ENCODE data around the gene CYP2W1. TPM values are rescaled to one million over a fixed set of nuclear protein-coding genes. Genes with fewer than 3 reads are reported as not detected.

Gene CYP2W1
- total RNA-seq, 1 experiment from 2014 or later, result not detected

DNA sequence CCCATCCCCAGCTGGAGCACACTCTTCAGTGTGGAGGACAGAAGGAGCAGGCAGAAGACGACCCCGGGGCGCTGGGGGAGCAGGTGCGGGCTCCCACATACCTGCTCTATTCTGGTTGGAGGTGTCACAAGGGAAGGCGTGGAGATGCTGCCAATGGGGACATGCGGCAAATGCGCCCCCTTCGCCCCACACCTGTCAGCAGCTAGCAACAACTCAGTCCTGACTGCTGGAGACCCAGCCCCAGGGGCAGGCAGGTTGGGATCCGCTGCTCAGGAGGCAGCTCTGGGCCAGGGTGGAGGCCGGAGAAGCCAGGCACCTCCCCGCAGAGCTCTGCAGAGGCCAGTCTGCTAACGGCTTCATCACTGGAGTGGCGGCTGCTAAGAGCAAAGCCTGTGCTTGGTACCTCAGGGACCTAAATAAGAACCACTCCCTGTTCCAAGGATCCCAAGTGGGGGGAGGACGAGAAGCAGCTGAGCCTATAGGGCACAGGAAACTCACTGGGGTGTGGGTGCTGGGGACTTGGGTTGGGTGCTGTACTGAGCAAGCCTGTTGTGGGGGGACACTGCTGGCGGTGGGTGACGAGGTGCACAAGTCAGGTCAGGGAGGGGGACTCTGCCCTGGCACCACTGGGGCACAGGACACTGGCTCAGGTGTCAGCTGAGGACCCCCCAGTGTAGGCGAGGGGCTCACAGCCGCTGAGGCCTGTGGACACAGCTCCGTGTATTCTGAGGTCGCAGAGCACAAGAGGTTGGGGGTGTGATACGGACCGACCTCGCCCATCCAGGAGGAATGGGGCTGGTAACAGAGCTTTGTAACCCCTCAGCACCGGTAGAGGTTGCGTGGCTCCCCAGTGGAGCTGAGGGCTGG, 42.1 kb downstream of the CYP2W1 start:
- Histone ChIP-seq H4K20me1 (ENCODE audit: insufficient read depth) (no peaks in the 10 kb centered on the region), H3K27ac (ENCODE audit: low read depth, low read length) (no peak overlapping the region), H3K4me1 (ENCODE audit: control insufficient read depth in 1 of 2, insufficient read depth in 2 of 2, low read length in 2 of 2) (peaks cover 10 to 26% of the 10 kb centered on the region in 2 experiments), H2AFZ (ENCODE audit: low read depth, low read length, poor library complexity, severe bottlenecking) (no peak overlapping the region), H3K9me2 (ENCODE audit: insufficient read depth) (no peaks in the 10 kb centered on the region), H3K27me3 (ENCODE audit: insufficient read depth, low read length) (no peaks in the 10 kb centered on the region), H3K4me2 (ENCODE audit: low read length) (no peak overlapping the region), H3K9ac (ENCODE audit: low read length) (no peak overlapping the region), H3K4me3 (replicated peaks in 1 of 2; ENCODE audit: low read depth in 1 of 2, low read length in 2 of 2) (no peak overlapping the region), H3K9me3 (ENCODE audit: control insufficient read depth in 1 of 2, insufficient read depth in 1 of 2, low read depth in 1 of 2, low read length in 2 of 2) (no peaks in the 10 kb centered on the region), H3K36me3 (ENCODE audit: control insufficient read depth in 1 of 2, insufficient read depth in 2 of 2, low read length in 2 of 2) (peaks cover 0 to 18% of the 10 kb centered on the region in 2 experiments; a peak in 2 of 4 replicates), H3K79me2 (ENCODE audit: insufficient read depth, low read length) (peaks cover 52% of the 10 kb centered on the region)
- TF ChIP-seq, protein P1, sequence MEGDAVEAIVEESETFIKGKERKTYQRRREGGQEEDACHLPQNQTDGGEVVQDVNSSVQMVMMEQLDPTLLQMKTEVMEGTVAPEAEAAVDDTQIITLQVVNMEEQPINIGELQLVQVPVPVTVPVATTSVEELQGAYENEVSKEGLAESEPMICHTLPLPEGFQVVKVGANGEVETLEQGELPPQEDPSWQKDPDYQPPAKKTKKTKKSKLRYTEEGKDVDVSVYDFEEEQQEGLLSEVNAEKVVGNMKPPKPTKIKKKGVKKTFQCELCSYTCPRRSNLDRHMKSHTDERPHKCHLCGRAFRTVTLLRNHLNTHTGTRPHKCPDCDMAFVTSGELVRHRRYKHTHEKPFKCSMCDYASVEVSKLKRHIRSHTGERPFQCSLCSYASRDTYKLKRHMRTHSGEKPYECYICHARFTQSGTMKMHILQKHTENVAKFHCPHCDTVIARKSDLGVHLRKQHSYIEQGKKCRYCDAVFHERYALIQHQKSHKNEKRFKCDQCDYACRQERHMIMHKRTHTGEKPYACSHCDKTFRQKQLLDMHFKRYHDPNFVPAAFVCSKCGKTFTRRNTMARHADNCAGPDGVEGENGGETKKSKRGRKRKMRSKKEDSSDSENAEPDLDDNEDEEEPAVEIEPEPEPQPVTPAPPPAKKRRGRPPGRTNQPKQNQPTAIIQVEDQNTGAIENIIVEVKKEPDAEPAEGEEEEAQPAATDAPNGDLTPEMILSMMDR (IDR thresholded peaks at IDR 0.05 in 2 of 3, conservative IDR thresholded peaks at IDR 0.05 in 1 of 3; ENCODE audit: borderline replicate concordance in 1 of 3, insufficient read depth in 1 of 3, low read depth in 2 of 3, low read length in 2 of 3), result no peak
- no peak for TF ChIP-seq SP1 (IDR thresholded peaks at IDR 0.05; ENCODE audit: low read depth)
- no peak for TF ChIP-seq SIN3A (IDR thresholded peaks at IDR 0.05; ENCODE audit: low read depth)
- TF ChIP-seq ELF1 (IDR thresholded peaks at IDR 0.05; ENCODE audit: borderline replicate concordance, low read depth), result no peak
- no peak for TF ChIP-seq EZH2phosphoT487 (IDR thresholded peaks at IDR 0.05; ENCODE audit: borderline replicate concordance)
- TF ChIP-seq POLR2AphosphoS5 (IDR thresholded peaks at IDR 0.05; ENCODE audit: low read depth, low read length), result no peak
- TF ChIP-seq POLR2A (IDR thresholded peaks at IDR 0.05; ENCODE audit: borderline replicate concordance, extremely low read depth, insufficient read depth, insufficient read length), result no peak
- no peak for TF ChIP-seq SRF (IDR thresholded peaks at IDR 0.05; ENCODE audit: low read depth)
- TF ChIP-seq, protein P2, sequence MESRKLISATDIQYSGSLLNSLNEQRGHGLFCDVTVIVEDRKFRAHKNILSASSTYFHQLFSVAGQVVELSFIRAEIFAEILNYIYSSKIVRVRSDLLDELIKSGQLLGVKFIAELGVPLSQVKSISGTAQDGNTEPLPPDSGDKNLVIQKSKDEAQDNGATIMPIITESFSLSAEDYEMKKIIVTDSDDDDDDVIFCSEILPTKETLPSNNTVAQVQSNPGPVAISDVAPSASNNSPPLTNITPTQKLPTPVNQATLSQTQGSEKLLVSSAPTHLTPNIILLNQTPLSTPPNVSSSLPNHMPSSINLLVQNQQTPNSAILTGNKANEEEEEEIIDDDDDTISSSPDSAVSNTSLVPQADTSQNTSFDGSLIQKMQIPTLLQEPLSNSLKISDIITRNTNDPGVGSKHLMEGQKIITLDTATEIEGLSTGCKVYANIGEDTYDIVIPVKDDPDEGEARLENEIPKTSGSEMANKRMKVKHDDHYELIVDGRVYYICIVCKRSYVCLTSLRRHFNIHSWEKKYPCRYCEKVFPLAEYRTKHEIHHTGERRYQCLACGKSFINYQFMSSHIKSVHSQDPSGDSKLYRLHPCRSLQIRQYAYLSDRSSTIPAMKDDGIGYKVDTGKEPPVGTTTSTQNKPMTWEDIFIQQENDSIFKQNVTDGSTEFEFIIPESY (IDR thresholded peaks at IDR 0.05; ENCODE audit: extremely low read depth, insufficient replicate concordance, low read length), result no peak
- no peak for TF ChIP-seq FOSL1 (IDR thresholded peaks at IDR 0.05; ENCODE audit: low read depth)
- no peak for TF ChIP-seq YY1 (IDR thresholded peaks at IDR 0.05; ENCODE audit: extremely low read depth, insufficient replicate concordance, low read depth, low read length)
- TF ChIP-seq TCF7L2 (IDR thresholded peaks at IDR 0.05; ENCODE audit: borderline replicate concordance, extremely low read depth, insufficient read depth, insufficient read length), result no peak
- TF ChIP-seq ZNF274 (IDR thresholded peaks at IDR 0.05; ENCODE audit: low read depth, low read length), result no peak
- no peak for TF ChIP-seq MAX (IDR thresholded peaks at IDR 0.05)
- TF ChIP-seq ATF3 (IDR thresholded peaks at IDR 0.05), result no peak
- TF ChIP-seq RAD21 (IDR thresholded peaks at IDR 0.05; ENCODE audit: low read depth), result no peak
- no peak for TF ChIP-seq ZFX (IDR thresholded peaks at IDR 0.05)
- ChIA-PET CTCF (no interaction called here), POLR2A (no interaction called here), RAD21 (ENCODE audit: low non-redundant PET in 1 of 2, low total read pairs in 2 of 2, uncharacterized antibody in 2 of 2, unreplicated experiment in 2 of 2) (no interaction called here)
- intact Hi-C loops (cut with micrococcal nuclease), result no loop called here
- BruUV-seq (replicated peaks), result no TSS peak
- DNase-seq (ENCODE audit: low read depth, low spot score), result no peak
- no peak for ATAC-seq
